Breast epithelium (tissue), 3 donors: ENCODE results near the gene ACTR1A.

ENCODE experiments used
- POLR2A ChIP-seq: fragments of 450-650 bp; IDR thresholded peaks from one replicate; pipeline ENCODE4 v1.6.1; 2016; ENCODE audit warnings: antibody characterized with exemption, mild to moderate bottlenecking, moderate library complexity
- POLR2AphosphoS5 ChIP-seq, 3 donors: sonication (generic); formaldehyde crosslinking; IDR thresholded peaks; one replicate each; pipeline ENCODE4 v1.6.1; 2017; ENCODE audit warnings: antibody characterized with exemption in 3 of 3
- TF ChIP-seq, protein P1 (sequence below), 3 donors: fragments of 450-650 bp; IDR thresholded peaks; one replicate each; pipeline ENCODE4 v1.5.1; 2016 to 2017; ENCODE audit warnings: antibody characterized with exemption in 3 of 3, mild to moderate bottlenecking in 3 of 3, moderate library complexity in 3 of 3

DNA sequence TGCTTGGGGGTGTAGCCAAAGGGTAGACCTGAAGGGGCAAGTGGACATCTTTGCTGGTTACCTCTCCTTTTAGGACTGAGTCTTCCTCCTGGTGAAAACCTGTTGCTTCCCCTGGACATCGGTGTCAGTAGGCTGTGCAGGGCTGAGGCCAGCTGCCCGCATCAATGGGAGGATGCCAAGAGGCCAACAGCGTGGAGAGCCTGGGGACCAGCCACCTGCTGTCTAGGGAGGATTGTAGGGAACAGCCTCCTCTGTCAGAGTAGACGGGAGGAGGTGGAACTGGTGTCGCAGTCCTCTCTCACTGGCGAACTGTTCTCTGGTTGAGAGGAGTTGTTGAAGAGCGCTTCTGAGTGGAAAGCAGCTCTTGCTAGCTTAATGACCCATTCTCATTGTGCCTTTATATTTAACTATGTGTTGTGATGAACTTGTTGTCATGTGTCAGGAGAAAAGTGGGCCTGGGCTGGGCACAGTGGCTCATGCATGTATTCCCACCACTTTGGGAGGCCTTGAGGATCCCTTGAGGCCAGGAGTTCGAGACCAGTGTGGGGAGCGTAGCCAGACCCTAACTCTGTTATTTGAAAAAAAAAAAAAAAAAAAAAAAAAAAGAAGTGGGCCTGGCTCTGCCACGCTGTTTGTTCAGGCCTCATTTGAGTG lies 3.1 kb upstream of the ACTR1A start:
- TF ChIP-seq POLR2A (no peak), POLR2AphosphoS5 (IDR thresholded peaks at IDR 0.05) (no peak)
- TF ChIP-seq, protein P1, sequence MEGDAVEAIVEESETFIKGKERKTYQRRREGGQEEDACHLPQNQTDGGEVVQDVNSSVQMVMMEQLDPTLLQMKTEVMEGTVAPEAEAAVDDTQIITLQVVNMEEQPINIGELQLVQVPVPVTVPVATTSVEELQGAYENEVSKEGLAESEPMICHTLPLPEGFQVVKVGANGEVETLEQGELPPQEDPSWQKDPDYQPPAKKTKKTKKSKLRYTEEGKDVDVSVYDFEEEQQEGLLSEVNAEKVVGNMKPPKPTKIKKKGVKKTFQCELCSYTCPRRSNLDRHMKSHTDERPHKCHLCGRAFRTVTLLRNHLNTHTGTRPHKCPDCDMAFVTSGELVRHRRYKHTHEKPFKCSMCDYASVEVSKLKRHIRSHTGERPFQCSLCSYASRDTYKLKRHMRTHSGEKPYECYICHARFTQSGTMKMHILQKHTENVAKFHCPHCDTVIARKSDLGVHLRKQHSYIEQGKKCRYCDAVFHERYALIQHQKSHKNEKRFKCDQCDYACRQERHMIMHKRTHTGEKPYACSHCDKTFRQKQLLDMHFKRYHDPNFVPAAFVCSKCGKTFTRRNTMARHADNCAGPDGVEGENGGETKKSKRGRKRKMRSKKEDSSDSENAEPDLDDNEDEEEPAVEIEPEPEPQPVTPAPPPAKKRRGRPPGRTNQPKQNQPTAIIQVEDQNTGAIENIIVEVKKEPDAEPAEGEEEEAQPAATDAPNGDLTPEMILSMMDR (IDR thresholded peaks at IDR 0.05), result no peak
